Sigmoid colon (tissue), 4 donors: ENCODE results near the gene FABP1.

Experiments
- CTCF ChIP-seq, 4 experiments: fragments of 450-650 bp in 3 of 4; fragments of 200-600 bp in 1 of 4; IDR thresholded peaks; one replicate each; pipeline ENCODE4 v1.5.1; 2016 to 2019; ENCODE audit warnings: antibody characterized with exemption in 4 of 4, mild to moderate bottlenecking in 3 of 4, moderate library complexity in 2 of 4
- EP300 ChIP-seq, 4 donors: sonication (generic); formaldehyde crosslinking; IDR thresholded peaks; one replicate each; pipeline ENCODE4 v1.6.1; 2017; ENCODE audit warnings: antibody characterized with exemption in 4 of 4
- POLR2A ChIP-seq, 2 donors: fragments of 450-650 bp; IDR thresholded peaks; one replicate each; pipeline ENCODE4 v1.6.1; 2016; ENCODE audit warnings: antibody characterized with exemption in 2 of 2, mild to moderate bottlenecking in 2 of 2, moderate library complexity in 2 of 2
- POLR2AphosphoS5 ChIP-seq, 4 donors: sonication (generic); formaldehyde crosslinking; IDR thresholded peaks; one replicate each; pipeline ENCODE4 v1.6.1; 2017; ENCODE audit warnings: antibody characterized with exemption in 4 of 4

GRCh38 chr2:88172882-88173281 is 45.0 kb upstream of the FABP1 start:
- no peak for TF ChIP-seq POLR2A (IDR thresholded peaks at IDR 0.05)
- no peak for TF ChIP-seq EP300 (IDR thresholded peaks at IDR 0.05)
- no peak for TF ChIP-seq CTCF (IDR thresholded peaks at IDR 0.05)
- no peak for TF ChIP-seq POLR2AphosphoS5 (IDR thresholded peaks at IDR 0.05)
